Stimulated activated CD4-positive, alpha-beta T cell treated with anti-CD3 and anti-CD28 coated beads, Interleukin-12 subunit alpha, Interleukin-12 subunit beta, amount 100 ng/mL, for 4 hours (primary cell): ENCODE results near the gene GRIN3B.

Source experiments
- DNase-seq: peaks from one replicate; pipeline ENCODE4 v3.0.0-alpha.2; 2020

The GRIN3B gene

GRCh38 chr19:1009041-1009980, 9.1 kb downstream of the GRIN3B start:
- DNase-seq = no peak

GRCh38 chr19:1009981-1010538, 9.8 kb downstream of the GRIN3B start:
- no peak for DNase-seq

DNA sequence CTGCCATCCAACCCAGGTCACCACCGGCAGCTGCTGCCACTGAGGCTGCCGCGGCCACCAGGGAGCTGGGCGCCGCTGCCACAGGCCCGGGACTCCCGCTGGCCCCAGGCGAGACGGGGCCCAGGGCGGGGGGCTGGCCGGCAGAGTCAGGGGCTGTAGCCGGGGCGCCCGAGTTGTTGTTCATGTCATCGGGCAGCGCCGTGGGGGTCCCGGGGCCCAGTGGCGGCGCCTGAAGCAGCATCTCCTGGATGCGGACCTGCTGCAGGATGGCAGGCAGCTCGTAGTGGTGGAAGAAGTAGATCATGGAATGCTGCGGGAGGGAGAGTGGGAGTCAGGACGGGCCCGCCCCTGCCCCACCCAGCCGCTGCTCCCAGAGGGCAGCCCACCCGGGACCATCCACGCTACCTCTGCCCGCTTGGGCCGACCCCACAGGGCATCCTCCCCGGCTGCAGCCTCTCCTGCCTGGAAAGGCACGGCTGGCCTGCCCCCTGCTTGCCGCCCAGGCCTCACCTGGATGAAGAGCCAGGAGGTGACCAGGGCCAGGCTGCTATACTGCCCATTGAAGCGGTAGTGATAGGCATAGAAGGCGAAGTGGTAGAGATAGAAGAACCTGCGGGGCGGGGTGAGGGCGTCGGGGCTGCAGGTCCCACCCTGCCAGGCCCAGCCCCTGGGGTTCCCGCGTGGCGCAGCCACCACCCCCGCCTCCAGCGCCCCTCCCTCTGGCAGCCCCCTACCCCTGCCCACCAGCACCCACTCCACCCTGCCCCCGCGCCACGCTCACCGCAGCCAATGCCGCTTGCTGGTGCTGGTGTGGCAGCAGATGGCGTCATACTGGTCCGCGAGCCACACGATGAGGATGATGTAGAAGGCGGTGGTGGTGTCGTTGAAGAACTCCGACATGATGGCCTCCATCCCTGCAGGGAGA, 10.6 kb downstream of the GRIN3B start:
- no peak for DNase-seq

GRCh38 chr19:1011831-1012333, 11.7 kb downstream of the GRIN3B start:
- DNase-seq = no peak

GRCh38 chr19:1012334-1012733, 12.1 kb downstream of the GRIN3B start:
- no peak for DNase-seq

DNA sequence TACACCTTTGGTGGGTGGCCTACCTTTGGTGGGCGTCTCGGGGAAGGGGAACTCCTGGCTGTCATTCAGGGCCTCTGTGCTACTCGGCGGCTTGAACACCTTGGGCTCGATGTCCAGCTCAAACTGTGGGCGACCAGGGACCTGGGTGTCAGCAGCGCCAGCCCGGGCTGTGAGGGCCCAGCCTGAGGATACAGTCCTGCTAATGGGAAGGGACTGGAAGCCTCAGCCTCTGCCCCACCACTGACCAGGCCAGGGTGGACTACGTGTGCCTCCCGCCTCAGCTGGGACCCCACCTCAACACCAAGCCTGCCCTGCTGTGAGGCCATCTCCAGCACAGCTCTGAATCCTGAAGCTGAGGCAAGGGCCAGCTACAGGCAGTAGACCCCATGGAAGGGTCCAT, 13.0 kb downstream of the GRIN3B start:
- DNase-seq = no peak

DNA sequence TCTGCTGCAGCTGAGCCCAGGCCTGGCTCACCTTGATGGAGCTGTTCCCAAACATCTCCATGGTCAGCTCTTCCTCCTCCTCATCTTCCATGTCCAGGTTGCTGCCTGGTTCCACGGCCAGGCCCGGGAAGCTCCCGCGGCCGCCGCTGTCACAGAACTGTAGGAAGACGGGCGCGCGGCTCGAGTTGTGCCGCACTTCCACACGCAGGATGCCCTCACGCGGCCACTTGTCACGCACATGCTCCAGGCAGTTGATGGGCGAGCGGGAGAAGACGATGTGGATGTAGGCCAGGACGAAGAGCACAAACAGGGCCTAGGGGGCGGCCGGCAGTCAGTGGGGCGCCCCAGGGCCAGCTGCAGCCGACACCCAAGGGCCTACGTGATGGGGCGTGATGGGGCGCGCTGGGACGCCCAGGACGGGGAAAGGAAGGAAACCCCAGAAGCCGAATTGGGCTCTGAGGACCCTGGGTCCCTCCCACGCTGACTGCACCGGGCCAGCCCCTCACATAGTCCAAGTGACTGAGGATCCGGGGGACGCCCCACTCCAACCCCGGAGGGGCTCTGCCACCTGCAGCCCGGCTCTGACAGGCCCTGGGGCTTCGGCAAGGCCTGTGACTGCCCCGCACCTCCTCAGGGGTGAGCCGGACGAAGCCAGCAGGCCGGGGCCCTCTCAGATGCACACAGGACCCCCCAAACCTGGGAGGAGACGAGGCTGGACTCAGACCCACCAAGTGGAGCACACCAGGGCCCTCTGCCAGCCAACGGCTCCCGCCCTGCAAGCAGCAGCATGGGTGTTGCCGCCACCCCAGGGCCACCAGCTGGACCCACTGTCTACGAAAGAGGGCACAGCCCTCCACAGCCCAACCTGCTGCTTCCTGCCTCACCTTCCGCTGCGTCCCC, 14.2 kb downstream of the GRIN3B start:
- no peak for DNase-seq

DNA sequence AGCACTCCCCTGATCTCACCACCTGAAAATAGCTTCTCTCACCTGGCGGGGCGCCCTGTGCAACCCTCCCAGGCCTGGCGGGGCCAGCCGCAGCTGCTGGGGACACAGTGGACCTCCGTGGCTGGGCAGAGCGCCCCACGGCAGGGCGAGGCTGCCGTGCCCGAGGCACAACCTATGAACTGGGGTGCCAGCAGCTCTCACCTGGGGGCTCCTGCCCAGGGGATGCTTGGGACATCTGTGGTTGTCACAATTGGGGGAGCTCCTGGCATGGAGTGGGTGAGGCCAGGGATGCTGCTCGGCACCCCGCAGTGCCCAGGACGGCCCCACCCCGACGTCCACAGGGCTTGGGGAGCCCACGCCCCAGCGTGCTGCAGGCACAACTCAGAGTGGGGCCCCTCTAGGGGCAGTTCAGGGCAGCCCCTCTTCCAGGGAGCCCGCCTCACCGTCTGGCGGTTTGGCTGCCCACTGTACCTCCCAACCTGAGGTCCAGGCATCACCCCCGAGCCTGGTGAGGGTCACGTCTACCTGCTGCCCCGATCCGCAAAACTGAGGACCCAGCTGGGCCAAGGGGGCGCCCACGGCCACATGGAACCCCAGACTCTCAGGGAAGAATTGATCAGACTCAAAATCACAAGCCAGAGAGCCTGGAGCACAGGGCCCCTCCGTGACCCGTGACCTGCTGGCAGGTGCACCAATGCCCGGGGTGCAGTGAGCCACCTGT, 15.0 kb downstream of the GRIN3B start:
- DNase-seq = no peak

GRCh38 chr19:1015782-1016646, 15.8 kb downstream of the GRIN3B start:
- no peak for DNase-seq

GRCh38 chr19:1016647-1017114, 16.5 kb downstream of the GRIN3B start:
- DNase-seq = no peak

- no peak for DNase-seq
Observed at GRCh38 chr19:1017115-1017905, 17.1 kb downstream of the GRIN3B start.

DNA sequence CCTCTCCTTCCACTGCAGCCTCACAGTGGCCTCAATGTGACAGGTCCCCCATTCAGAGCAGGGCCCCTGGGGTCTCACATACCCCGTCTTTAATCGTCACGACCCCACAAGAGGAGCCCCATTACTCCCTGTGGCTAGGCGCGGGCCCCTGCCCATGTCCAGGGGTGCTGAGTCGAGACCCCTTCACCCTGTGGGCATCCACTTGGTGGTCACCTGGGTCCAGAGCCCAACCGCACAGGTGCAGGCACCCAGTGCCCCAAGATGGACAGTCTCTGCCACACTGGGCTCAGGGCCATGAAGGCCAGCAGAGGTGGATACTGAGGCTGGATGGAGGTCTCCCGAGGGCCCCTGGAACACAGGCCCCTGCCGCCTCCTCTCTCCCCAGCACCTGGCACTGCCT, 17.7 kb downstream of the GRIN3B start:
- no peak for DNase-seq

DNA sequence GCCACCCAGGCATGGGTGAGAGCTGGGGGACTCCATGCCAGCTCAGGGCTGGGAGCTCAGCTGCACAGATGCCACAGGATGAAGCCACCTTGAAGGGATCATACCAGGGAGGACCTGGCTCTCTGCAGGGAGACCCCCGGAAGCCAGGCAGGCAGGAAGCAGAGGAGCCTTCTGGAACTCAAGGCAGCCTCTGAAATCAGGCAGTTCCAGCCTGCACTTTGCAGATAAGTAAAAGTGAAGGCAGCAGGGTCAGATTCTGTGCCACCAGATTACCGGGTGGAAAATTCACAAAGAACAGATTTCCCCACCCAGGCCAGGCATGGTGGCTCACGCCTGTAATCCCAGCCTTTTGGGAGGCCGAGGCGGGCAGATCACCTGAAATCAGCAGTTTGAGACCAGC, 18.2 kb downstream of the GRIN3B start:
- no peak for DNase-seq

DNA sequence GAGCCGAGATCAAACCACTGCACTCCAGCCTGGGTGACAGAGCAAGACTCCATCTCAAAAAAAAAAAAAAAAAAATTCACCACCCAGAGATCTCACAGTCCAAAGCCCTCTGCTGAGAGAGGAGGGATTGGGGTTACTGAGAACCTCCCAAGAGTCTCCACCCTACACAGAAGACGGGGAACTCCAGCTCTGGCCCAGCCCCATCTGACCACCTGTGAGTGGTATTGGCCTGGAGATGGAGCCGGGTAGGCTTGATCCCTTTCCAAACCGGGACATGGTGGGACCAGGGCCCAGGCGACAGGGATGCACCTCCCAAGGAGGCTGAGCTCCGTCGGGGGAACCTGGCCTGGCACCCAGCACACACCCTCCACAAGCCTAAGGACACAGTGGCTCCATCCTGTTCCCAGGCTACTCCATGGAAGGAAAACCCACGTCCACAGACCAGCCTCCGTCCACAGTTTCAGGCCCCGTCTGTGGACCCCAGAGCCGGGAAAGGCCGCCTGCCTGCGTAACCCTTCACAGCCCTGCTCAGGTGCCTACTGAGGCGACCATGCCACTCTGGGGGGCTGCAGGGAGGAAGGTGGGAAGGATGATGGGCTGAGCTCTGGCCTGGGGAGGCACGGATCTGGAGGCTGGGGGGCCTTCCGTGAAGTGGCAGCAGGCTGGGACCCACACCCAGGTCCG, 18.9 kb downstream of the GRIN3B start:
- DNase-seq = no peak

DNA sequence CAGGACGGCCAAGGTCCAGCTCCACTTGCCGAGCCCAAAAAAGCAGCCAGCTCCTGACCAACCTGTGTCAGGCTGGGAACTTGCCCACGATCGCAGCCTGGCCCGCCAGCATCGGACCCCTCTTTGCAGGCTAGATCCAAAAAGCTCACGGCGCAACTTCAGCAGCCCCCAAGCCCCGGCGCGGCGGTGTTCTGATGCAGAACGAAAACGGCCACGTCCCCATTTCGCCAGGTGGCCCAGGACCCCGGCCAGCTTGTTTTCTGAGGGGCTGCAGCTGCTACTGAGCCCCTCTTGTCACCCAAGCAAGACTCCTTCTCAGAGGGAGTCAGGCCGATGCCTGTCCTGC, 19.4 kb downstream of the GRIN3B start:
- DNase-seq = no peak

- DNase-seq = peak; percentile 32
Observed at GRCh38 chr19:1019980-1020867, 20.0 kb downstream of the GRIN3B start.

- peak; percentile 96 for DNase-seq
Observed at GRCh38 chr19:1020868-1021425, 20.7 kb downstream of the GRIN3B start, which contains the start of gene TMEM259. TMEM259 (minus strand) TSS chr19:1021123; CDS start chr19:1020996, 127 bp downstream.
